HG02943 (cell line): ENCODE data around the gene MRPL4.

Experiments used
- ATAC-seq: cut with Tn5 transposase; IDR thresholded peaks from one replicate; pipeline ENCODE4 v1.9.1; 2021; ENCODE audit warnings: mild to moderate bottlenecking, low read depth, moderate library complexity; ENCODE audit not compliant: unreplicated experiment

Gene MRPL4

DNA sequence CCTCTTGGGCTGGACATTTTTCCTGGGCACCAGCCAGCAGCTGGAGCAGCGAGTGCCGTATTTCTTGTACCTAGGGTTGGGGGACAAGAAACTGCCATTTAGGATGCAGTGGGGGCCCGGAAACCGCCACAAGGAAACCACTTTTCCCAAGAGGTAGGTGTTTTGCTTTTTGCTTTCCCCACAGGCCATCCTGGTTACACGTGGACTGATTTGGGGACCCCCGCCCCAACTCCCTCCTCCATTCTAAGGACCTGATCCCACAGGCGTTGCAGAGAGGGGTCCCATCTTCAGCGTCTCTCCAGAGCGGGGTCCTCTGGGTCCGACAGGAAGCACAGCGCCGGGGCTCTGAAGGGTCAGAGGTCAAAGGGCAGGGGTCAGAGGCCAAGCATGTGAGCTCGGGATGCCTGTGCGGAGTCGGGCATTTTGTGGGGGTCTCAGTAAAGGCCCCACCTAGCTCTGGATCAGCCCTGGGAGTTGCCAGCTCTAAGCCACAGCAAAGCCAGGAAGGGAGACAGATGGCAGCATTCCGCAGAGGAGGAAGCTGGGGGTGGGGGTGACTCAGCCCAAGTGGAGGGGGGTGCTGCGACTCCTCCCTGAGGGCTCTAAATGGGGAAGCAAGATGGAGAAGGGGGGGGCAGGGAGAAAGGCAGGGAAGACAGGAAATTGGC is 53.3 kb downstream of the MRPL4 start:
- ATAC-seq: no peak

DNA sequence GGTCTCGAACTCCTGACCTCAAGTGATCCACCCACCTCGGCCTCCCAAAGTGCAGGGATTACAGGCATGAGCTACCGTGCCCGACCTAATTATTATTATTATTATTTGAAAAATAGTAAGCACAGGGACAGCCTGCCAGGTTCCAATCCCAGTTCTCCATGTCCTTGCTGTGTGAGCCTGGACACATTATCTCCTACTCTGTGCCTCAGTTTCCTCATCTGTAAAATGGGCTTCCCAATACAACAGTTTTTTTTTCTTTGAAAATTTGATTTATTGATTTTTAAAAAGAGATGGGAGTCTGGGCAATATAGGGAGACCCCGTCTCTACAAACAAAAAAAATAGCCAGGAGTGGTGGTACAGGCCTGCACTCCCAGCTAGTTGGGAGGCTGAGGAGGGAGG is 54.3 kb downstream of the MRPL4 start:
- ATAC-seq: no peak

DNA sequence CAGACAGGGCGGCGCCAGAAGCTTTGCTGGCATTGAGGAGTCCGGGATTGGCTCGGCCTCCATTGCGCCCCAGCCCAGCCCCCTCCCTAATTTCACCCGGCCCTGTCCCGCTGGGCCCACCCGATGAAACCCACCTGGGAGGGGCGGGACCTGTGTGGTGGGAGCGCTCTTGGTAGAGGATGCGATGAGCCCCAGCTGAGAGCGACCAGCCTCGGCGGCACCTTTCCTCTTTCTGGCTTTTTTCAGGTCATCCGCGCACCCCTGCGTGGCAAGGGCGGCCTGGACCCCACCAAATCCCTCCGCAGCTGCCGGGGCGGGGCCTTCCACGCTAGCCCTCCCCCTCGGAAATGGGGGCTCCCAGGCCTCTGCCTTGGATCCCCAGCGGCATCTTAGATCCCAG is 57.4 kb downstream of the MRPL4 start, which contains the start of gene ZGLP1:
ZGLP1 (minus strand) TSS at position 393 of the 400 bp plus-strand sequence.
- no peak for ATAC-seq
